Activated naive CD4-positive, alpha-beta T cell treated with anti-CD3 and anti-CD28 coated beads, Interleukin-2, amount 50 U/mL, for 24 hours (primary cell): ENCODE measurements around the gene GPR31.

ENCODE experiments used
- H3K27ac Mint-ChIP-seq: one replicate; pipeline ENCODE4 v1.8.0; 2021; ENCODE audit warnings: mild to moderate bottlenecking, mixed read lengths
- H3K27me3 Mint-ChIP-seq: one replicate; pipeline ENCODE4 v1.8.0; 2021; ENCODE audit warnings: mixed read lengths
- H3K36me3 Mint-ChIP-seq: one replicate; pipeline ENCODE4 v1.8.0; 2021; ENCODE audit warnings: mixed read lengths
- H3K4me1 Mint-ChIP-seq: one replicate; pipeline ENCODE4 v1.8.0; 2021; ENCODE audit warnings: mixed read lengths
- H3K4me3 Mint-ChIP-seq: one replicate; pipeline ENCODE4 v1.8.0; 2021; ENCODE audit warnings: mild to moderate bottlenecking, mixed read lengths
- H3K9me3 Mint-ChIP-seq: one replicate; pipeline ENCODE4 v1.8.0; 2021; ENCODE audit warnings: mixed read lengths

Gene GPR31

GRCh38 chr6:167152862-167153261 is 4.9 kb downstream of the GPR31 start:
- Mint-ChIP-seq H3K36me3 (no peaks in the 10 kb centered on the region), H3K27me3 (no peaks in the 10 kb centered on the region), H3K4me1 (no peaks in the 10 kb centered on the region), H3K27ac (no peak overlapping the region), H3K9me3 (no peaks in the 10 kb centered on the region), H3K4me3 (no peak overlapping the region)

GRCh38 chr6:167151648-167152047 is 6.1 kb downstream of the GPR31 start:
- Mint-ChIP-seq H3K27ac (no peak overlapping the region), H3K9me3 (no peaks in the 10 kb centered on the region)

DNA sequence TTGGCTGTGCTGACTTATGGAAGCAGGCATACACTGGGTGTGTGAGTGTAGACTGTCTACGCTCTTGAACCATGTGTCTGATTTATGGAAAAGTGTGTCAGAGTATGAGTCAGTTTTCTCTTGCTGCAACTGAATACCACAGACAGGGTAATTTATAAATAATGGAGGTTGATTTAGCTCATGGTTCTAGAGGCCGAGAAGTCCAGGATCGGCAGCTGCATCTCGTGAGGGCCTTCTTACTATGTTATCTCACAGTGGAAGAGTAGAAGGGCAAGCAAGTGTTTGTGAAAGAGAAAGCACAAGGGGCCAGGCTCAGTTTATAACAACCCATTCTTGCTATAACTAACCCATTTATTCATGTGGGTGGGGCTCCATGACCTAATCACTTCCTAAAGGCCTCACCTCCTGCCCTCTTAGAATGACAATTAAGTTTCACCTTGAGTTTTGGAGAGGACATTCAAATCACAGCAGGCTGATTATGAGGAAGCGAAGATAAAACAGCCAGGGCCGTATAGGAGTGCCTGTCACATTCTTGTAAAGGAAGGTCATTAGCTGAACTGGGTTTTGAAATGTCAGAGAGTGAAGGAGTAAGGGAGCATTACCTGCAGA is 6.7 kb downstream of the GPR31 start:
- Mint-ChIP-seq H3K9me3 (no peaks in the 10 kb centered on the region), H3K27ac (no peak overlapping the region), H3K36me3 (no peaks in the 10 kb centered on the region), H3K4me1 (no peaks in the 10 kb centered on the region), H3K27me3 (no peaks in the 10 kb centered on the region), H3K4me3 (no peak overlapping the region)

More at GRCh38 chr6:167151648-167152047, 6.1 kb downstream of the GPR31 start:
- Mint-ChIP-seq H3K27me3 (no peaks in the 10 kb centered on the region), H3K4me1 (no peaks in the 10 kb centered on the region), H3K4me3 (no peak overlapping the region), H3K36me3 (no peaks in the 10 kb centered on the region)

- no peak overlapping the region for H3K4me3 Mint-ChIP-seq
Observed at GRCh38 chr6:167148997-167149396, 8.8 kb downstream of the GPR31 start.

GRCh38 chr6:167148021-167148420 is 9.8 kb downstream of the GPR31 start:
- no peak overlapping the region for H3K4me3 Mint-ChIP-seq
- no peaks in the 10 kb centered on the region for H3K36me3 Mint-ChIP-seq
- no peaks in the 10 kb centered on the region for H3K4me1 Mint-ChIP-seq
- no peak overlapping the region for H3K27ac Mint-ChIP-seq
- no peaks in the 10 kb centered on the region for H3K9me3 Mint-ChIP-seq
- no peaks in the 10 kb centered on the region for H3K27me3 Mint-ChIP-seq

More at GRCh38 chr6:167148997-167149396, 8.8 kb downstream of the GPR31 start:
- Mint-ChIP-seq H3K27ac (no peak overlapping the region), H3K4me1 (no peaks in the 10 kb centered on the region), H3K27me3 (no peaks in the 10 kb centered on the region), H3K36me3 (no peaks in the 10 kb centered on the region), H3K9me3 (no peaks in the 10 kb centered on the region)

DNA sequence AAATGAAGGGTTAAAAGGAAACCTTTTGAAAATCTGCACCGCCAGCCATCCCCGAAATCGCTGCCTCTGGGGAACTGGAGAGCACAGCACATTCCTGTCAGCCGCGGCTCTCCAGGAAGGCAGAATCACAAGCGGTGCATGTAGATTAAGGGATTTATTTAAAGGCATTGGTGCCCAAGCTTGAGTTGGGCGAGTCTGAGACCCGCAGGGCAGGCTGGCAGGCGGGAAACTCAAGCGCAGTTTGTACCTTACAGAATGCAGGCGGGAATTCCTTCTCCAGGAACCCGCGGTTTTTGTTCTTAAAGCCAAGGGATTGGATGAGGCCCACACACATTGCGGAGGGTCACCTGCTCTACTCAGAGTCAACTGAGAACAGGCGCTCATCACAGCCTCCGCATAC is 10.8 kb downstream of the GPR31 start:
- no peaks in the 10 kb centered on the region for H3K36me3 Mint-ChIP-seq
- no peaks in the 10 kb centered on the region for H3K9me3 Mint-ChIP-seq
- H3K27ac Mint-ChIP-seq = no peak overlapping the region
- H3K4me3 Mint-ChIP-seq = no peak overlapping the region
- no peaks in the 10 kb centered on the region for H3K4me1 Mint-ChIP-seq
- H3K27me3 Mint-ChIP-seq = no peaks in the 10 kb centered on the region

- no peaks in the 10 kb centered on the region for H3K4me1 Mint-ChIP-seq
- no peak overlapping the region for H3K4me3 Mint-ChIP-seq
- H3K27ac Mint-ChIP-seq = no peak overlapping the region
- no peaks in the 10 kb centered on the region for H3K27me3 Mint-ChIP-seq
- no peaks in the 10 kb centered on the region for H3K36me3 Mint-ChIP-seq
- H3K9me3 Mint-ChIP-seq = no peaks in the 10 kb centered on the region
Observed at GRCh38 chr6:167146135-167146534, 11.6 kb downstream of the GPR31 start.

- no peak overlapping the region for H3K4me3 Mint-ChIP-seq
- H3K27ac Mint-ChIP-seq = no peak overlapping the region
- H3K36me3 Mint-ChIP-seq = no peaks in the 10 kb centered on the region
- no peaks in the 10 kb centered on the region for H3K27me3 Mint-ChIP-seq
- no peaks in the 10 kb centered on the region for H3K4me1 Mint-ChIP-seq
- H3K9me3 Mint-ChIP-seq = no peaks in the 10 kb centered on the region
Observed at GRCh38 chr6:167145461-167145860, 12.3 kb downstream of the GPR31 start.

DNA sequence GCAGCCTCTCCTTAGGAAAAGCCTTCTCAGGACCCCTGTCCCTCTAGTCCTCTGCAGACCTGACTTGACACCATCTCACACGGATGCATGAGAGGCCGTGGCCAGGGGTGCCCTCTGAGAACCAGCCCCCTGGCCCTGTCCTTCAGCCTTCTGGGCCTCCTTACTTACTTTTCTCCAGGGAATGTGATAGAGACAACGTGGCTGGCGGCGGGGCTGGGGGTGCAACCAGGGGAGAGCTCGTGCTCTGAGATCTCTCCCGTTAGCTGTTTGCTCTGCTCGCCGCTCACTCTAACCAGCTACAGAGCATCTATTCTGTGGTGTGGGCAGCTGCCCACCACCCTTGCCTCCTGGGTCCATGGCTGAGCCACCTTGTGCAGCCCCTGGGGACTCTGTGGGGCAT is 14.7 kb downstream of the GPR31 start:
- Mint-ChIP-seq H3K36me3 (no peaks in the 10 kb centered on the region), H3K27me3 (no peaks in the 10 kb centered on the region), H3K9me3 (no peaks in the 10 kb centered on the region), H3K4me1 (no peaks in the 10 kb centered on the region), H3K27ac (no peak overlapping the region), H3K4me3 (no peak overlapping the region)

DNA sequence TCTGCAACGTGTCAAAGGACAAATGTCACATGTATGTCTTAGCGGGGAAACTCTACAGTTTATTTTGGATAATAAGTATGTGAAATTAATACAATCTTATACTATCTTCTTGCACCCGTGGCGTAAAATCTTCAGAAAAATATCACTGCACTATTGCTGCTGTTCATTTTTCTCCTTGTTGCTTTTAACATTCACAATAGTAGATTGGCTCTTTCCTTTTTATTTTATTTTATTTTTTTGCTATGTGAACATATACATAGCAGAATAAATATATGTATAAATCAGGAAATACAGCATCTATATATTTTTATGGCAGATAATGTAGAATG is 15.4 kb downstream of the GPR31 start:
- Mint-ChIP-seq H3K4me1 (no peaks in the 10 kb centered on the region), H3K27me3 (no peaks in the 10 kb centered on the region), H3K9me3 (no peaks in the 10 kb centered on the region), H3K36me3 (no peaks in the 10 kb centered on the region), H3K27ac (no peak overlapping the region), H3K4me3 (no peak overlapping the region)

- Mint-ChIP-seq H3K4me3 (no peak overlapping the region), H3K27ac (no peak overlapping the region), H3K9me3 (no peaks in the 10 kb centered on the region), H3K4me1 (no peaks in the 10 kb centered on the region), H3K27me3 (no peaks in the 10 kb centered on the region), H3K36me3 (no peaks in the 10 kb centered on the region)
Observed at GRCh38 chr6:167141667-167142432, 15.9 kb downstream of the GPR31 start.

DNA sequence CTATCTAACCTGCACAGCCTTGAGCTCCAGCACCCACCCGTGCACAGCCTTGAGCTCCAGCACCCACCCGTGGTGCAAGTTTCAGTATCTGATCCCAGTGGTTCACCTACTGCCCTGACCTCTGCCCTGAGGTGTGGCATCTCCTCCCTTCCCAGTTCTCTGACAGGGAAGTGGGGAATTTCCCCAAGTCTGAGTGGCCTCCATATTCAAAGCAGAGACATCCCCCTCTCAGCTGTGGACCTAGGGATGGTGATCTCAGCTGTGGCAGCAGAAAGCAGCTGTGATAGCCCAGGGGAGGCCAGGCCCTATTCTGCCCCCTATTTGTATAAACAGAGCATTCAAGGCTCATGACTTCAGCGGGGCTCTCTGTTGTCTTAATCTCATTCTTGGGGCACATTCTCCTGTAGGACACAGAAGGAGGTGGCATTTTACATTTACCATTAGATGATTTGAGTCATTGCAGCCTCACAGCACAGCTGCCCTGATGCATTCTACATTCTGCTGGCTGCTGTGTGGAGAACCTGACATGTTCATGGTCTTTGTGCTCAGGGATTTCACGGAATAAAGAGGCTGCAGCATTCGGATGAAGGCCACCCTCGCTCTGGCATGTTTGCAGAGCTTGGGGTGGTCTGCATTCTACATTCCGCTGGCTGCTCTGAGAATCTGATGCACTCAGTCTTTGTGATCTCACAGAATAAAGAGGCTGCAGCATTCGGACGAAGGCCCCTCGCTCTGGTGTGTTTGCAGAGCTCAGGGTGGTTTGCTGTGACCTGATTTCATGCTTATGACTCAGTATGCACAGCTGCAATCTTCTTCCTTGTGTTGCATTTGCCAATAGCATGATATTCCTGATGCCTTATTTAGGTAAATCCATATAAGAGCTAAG is 16.9 kb downstream of the GPR31 start:
- H3K27me3 Mint-ChIP-seq = no peaks in the 10 kb centered on the region
- no peak overlapping the region for H3K27ac Mint-ChIP-seq
- H3K9me3 Mint-ChIP-seq = no peaks in the 10 kb centered on the region
- H3K4me1 Mint-ChIP-seq = no peaks in the 10 kb centered on the region
- no peak overlapping the region for H3K4me3 Mint-ChIP-seq
- no peaks in the 10 kb centered on the region for H3K36me3 Mint-ChIP-seq

DNA sequence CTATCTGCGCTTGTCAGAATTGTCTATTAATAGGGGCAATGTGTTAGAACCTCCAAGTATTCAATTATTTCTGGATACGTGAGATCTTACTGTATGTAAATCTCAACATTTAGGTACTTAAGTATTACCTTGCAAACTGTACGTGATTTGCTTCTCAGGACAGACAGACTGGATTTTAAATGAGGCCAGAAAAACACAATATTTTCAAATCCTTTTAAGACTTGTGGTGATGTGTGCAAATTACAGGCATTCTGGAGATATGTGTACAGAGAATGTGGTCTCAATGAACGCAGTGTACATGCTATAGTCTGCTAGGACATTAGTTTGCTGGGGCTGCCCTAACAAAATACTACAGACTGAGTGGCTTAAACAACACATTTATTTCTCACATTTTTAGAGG is 18.0 kb downstream of the GPR31 start:
- Mint-ChIP-seq H3K4me1 (no peaks in the 10 kb centered on the region), H3K4me3 (no peak overlapping the region), H3K36me3 (no peaks in the 10 kb centered on the region), H3K27ac (no peak overlapping the region), H3K27me3 (no peaks in the 10 kb centered on the region), H3K9me3 (no peaks in the 10 kb centered on the region)

DNA sequence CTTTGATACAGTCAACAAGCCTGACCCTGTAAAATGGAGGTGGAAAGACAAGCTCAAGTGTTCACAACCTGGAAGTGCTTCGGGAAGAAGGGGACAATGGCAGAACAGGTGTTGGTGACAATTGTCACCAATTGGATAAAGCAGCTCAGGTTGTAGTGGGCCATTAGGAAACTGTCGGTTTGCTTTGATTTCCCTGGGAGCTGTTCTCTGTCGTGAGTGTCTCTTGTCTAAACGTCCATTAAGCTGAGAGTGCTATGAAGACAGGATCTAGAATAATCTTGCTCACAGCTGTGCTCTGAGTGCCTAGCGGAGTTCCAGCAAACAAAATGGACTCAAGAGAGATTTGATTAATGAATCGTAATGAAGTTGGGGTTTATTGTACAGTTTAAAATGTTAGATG is 19.9 kb downstream of the GPR31 start:
- Mint-ChIP-seq H3K36me3 (no peaks in the 10 kb centered on the region), H3K4me1 (no peaks in the 10 kb centered on the region), H3K27me3 (no peaks in the 10 kb centered on the region), H3K9me3 (no peaks in the 10 kb centered on the region), H3K4me3 (no peak overlapping the region), H3K27ac (no peak overlapping the region)

DNA sequence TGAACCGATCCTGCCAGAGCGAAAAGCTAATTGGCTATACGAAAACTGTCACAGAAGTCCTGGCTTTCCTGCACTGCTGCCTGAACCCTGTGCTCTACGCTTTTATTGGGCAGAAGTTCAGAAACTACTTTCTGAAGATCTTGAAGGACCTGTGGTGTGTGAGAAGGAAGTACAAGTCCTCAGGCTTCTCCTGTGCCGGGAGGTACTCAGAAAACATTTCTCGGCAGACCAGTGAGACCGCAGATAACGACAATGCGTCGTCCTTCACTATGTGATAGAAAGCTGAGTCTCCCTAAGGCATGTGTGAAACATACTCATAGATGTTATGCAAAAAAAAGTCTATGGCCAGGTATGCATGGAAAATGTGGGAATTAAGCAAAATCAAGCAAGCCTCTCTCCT is 20.7 kb downstream of the GPR31 start:
- Mint-ChIP-seq H3K36me3 (no peaks in the 10 kb centered on the region), H3K27ac (no peak overlapping the region), H3K27me3 (no peaks in the 10 kb centered on the region), H3K4me1 (no peaks in the 10 kb centered on the region), H3K4me3 (no peak overlapping the region), H3K9me3 (no peaks in the 10 kb centered on the region)

GRCh38 chr6:167136376-167136775 is 21.4 kb downstream of the GPR31 start:
- Mint-ChIP-seq H3K4me3 (no peak overlapping the region), H3K4me1 (no peaks in the 10 kb centered on the region), H3K36me3 (no peaks in the 10 kb centered on the region), H3K27me3 (no peaks in the 10 kb centered on the region), H3K27ac (no peak overlapping the region), H3K9me3 (no peaks in the 10 kb centered on the region)
